Germinal center (tissue), 1 donor: ENCODE results near the gene MTURN.

Source experiments
- DNase-seq: peaks from one replicate; pipeline ENCODE4 v3.0.0; 2012; ENCODE audit warnings: mixed read lengths, low spot score

Gene MTURN

DNA sequence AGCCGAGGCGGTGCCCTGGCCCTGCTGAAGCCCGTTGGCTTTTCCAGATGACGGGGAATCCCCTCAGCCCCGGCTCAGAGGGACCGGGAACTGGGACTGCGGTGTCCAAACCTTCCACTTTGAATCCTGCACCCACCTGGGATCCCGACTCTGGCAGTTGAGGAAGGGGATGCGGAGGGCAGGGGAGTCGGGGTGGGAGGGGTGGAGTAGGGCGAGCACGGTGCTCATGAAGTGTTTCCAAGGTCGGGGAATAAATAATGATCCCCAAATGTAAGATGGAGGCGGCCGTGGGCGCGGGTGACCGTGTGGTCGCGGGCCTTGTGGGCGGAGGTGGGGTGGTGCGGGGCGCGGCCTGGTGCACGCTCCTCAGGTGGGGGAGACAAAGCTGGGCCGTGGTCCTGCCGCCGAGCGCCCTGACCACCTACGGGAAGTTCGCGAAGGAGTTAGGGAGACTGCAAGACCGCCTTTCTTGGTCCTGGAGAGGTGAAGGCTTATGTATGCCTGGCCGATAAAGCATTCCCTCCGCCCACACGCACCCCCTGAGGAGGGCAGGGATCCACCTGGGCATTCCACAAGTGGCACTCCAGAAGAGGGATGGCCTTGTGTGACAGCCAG, 1.4 kb downstream of the MTURN start:
- no peak for DNase-seq

DNA sequence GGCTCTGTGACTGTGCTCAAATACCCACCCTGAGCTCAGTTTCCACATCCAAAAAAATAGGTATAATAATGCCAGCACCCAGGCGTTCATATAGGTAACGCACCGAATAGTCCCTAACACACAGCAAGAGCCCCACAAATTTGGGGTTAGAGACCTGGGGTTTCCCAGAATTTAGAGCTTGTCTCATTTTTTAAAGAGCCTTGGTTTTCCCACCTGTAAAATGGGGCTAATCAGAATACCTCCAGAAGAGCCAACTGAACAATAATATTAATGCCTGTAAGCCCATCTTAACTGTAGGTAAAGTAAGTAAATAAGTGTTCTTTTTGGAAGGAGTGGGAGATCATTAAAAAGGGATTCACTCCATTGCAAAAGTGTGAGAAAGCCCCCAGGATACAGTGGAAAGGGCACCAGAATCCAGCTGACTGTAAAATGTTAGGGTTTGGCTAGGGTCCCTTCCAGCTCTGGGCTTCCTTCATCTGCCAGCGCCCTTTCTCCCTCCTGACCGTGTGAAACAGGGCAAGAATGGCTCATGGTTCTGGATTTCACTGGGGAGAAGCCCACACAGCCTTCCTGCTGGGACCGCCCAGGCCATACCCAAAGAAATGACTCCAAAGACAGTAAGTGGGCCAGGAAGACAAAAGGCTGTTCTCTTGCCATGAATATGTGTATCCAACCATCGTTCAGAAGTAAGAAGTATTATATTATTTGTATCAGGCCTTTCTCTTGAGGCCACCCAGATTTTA, 2.1 kb downstream of the MTURN start:
- no peak for DNase-seq

DNA sequence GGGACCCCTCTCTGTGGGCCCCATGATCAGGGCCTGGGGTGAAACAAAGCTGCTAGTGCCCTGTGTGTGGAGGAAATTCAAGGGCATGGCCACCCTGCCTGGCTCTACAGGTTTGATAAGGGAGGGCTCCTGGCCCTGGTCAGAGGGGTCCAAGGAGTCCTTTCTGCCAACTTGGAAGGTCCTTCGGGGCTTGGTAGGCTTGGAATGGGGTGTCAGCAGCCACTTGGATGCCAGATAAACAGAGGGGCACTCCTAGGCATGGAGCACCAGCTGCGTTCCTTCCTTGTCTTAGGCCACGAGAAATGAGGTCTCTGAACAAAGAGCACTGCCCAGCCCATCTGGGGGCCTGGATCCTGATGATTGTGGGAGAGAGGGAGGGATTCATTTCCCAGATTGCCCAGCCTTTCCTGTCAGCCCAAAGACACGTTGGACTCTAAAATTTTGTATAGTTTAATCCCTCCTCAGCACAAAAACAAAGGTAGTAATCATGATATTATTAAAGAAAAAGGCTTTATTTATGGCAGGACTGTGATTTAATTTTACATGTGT, 5.1 kb downstream of the MTURN start:
- no peak for DNase-seq

DNA sequence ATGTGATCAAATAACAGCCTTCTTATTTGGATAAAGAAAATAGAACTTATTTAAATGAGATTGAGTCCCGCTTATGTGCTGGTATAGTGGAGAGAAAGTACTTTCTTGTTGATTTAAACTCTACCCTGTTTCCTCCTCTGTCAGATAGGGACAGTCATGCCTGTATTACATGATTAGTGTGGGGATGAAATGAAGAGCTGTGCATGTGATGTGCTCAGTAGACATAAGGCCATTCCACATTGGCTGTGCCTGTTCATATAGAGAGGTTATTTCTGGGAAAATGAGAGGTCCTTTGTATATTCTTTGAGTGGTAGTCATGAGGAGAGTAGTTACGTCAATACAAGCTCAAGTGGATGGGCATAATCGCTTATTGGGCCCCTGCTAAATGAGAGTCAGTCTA, 5.7 kb downstream of the MTURN start:
- no peak for DNase-seq

DNA sequence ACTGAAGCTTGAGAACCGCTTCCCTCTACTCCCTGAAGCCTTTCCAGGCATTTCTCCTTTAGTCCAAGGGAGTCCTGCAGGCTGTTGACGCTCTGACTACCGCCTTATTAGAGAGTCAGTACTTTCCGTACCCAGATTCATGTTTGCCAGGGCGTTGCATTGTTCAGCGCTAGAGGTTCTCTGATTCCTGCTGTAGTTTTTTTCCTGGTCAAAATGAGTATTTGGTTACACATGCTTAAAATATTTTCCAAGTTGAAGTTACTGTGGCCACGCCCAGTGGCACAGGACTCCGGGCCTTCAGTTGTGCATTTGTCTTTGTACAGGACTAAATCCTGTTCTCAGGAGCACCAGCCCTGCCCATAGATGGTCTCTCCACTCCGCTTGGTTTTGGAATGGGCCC, 7.9 kb downstream of the MTURN start:
- DNase-seq: no peak

DNA sequence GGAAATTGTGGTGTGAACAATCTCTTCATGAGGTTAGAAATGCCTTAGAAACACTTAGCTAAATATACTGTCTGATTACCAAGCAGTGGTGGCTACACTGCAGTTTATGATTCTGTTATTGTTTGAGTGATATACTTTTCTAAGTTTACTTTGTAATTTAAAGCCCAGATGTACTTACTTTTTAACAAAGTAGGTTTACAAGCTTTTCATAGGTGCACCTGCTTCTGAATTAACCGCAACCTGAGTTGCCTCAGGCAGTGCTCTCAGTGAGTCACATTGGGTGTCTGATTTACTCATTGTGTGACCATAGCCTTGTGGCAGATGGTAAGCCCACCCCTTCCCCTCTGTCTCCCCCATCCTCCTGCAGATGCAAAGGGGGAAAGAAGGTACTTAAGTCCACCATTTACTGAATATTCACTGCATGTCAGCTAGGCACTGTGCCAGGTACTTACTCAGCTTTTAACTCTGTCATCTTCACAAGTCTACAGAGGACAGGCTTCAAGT, 9.0 kb downstream of the MTURN start:
- no peak for DNase-seq

DNA sequence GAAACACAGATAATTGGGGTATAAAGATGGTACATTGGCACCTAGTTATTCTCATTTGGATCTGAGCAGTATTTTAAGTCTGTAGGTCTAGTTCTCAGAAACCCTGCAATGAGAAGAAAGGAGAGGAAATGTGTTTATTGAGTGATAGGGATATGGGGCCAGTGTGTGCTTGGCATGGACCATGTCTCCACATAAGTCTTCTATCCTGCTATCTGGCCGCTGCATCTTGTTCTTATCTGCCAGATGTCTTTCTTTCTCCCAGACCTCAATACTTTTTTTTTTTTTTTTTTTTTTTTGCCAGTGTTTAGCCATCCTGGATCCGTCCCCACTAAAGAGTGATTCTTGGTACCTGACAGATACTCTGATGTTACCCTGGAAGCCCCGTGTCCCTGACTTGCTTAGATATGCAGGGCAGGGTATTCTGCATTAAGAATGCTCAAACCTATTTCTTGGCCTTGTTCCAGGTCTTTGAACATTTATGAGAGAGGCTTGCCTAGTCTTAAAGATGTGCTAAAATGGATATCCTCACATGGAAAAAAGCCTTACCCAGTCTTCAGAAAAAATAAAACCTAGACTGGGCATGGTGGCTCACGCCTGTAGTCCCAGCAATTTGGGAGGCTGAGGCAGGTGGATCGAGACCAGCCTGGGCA, 10.0 kb downstream of the MTURN start:
- DNase-seq: no peak

DNA sequence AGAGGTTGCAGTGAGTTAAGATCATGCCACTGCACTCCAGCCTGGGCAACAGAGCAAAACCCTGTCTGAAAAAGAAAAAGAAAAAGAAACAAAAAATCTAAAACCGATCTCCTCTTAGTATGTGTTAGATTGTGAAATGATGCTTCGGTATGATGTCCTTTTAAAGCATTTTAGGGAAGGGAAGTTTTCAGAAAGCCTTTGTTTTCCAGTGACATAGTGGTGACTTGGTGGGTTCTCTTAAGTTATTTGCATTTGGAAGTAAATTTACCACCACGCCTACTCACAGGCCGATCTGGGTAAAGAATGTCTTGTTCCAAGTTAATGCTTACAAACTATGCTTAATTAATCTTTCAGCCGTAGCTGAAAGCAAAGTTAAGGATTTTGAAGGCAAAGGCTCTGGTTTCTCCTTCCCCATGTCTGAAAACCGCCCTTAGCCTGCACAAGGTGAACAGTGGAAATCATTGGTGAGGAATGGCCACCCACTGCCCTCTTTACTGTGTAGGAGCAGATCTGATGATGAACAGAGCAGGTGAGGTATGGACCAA, 10.7 kb downstream of the MTURN start:
- no peak for DNase-seq

DNA sequence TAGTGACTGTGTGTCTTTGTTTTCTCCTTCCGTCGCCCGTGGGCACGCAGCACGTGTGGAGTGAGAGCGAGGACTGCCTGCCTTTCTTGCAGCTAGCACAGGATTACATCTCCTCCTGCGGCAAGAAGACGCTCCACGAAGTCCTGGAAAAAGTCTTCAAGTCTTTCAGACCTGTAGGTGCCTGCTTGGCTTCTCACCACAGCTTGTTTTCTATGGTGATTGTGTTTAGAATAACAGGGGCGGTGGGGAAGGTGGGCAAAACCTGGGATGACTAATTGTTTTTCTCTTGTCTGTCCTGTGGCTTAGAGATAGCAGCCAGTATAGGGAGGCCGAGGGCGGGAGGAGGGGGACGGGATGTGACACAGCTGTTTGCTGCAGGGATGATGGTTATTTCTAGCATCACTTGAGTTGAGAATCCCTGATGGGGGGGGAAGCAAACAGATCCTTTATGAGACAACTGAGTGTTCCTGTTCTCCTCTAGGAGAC, 11.4 kb downstream of the MTURN start:
- DNase-seq: no peak

DNA sequence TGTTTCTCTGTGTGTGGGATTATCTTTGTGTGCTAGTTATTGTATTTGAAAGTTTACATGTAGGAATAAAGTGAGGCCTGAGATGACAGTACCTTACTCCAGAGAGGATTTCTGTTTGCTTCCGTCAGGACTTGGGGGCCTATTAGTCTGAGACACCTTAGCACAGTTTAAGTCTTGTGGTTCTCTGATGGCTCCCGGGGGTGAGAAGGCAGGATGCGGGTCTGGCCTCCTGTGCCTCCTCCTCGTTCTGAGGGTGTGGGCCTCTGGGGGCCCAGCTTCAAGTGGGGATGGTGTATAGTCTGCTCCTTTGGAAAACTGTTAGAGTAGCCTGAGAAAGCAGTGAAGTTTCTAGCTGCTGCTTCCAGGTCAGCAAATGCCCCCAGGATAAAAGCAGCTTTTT, 12.4 kb downstream of the MTURN start:
- no peak for DNase-seq

DNA sequence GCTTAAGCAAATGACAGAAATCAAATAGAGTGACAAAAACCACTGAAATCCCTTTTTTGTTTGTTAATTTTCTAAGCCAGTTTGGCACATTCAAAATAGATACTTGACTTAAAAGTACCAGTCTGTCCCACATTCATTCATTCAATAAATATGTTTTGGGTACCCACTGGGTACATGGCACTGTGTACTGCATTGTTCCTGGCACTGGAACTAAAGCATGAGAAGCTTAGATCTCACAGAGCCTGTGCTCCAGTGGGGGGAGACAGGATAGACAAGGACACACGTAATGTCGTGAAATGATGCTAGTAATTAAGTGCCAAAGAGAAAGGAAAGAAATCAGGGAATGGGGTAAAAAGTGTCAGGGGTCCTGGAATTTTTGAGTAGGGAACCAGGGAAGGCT, 13.0 kb downstream of the MTURN start:
- DNase-seq: no peak

DNA sequence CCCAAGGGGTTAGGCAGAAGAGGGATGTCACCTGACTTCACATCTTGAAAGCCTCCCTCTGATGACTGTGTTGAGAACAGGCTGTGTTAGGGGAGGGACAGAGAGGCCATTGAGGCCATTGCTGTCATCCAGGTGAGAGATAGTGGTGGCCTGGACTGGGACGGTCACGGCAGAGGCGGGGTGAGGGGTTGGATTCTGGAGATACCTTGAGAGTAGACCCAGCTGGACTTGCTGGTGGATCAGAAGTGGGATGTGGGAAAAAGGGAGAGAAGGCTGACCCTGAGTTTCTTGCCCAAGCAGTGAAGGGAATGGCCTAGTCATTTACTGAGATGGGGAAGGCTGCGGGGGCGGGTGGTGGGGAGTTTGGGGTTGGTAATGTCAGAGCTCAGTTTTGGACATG, 13.6 kb downstream of the MTURN start:
- DNase-seq: no peak

DNA sequence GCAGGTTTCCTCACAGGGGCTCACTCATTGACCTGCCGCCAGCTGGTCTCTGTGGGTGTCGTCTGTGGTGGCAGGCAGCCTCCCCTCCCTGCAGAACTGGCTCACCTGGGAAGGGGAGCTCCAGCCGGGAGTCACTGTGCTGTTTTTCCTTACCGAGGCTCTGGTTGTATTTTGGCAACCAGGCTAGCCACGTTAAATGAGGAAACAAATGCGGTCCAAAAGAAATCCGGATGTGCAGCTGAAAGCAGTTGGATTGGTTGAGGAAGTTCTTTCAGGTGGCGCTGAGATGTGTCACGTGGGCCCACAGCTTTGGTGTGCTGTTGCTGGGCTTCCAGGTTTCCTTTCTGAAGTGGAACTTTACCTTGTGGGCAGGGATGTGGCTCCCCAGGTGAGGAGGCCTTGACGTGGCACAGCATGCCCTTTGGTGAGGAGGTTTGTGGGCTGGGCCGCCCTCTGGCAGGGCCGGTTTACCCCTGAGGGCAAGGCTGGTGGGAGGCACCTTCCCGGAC, 14.2 kb downstream of the MTURN start:
- peak; percentile 66 for DNase-seq

DNA sequence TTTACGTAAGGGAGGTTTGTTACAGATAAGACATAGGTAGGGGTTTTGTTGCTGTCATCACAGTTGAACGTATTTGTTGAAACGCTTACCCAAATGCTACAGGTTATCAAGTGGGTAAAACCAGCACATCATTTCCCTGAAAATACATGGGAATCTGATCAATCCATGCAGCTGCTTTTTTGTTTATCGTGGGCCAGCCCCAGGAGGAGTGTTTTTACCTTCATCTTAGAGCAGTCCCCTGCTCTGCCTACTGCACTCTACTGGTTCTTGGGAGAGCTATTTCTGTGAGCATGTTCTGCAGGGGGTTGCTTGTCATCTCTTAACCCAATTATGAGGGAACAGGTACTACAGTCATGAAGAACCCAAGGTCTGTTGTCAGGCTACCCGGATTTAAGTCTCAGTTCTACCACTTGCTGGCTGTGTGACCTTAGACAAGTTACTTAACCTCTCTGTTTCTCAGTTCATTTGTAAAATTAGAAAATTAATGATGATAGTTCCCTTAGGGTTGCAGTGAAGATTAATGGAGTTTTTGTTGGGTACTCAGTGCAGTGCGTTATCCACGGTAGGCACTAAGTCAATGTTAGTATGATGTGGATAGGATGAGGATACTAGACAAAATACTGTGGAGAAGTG, 15.0 kb downstream of the MTURN start:
- DNase-seq: no peak

DNA sequence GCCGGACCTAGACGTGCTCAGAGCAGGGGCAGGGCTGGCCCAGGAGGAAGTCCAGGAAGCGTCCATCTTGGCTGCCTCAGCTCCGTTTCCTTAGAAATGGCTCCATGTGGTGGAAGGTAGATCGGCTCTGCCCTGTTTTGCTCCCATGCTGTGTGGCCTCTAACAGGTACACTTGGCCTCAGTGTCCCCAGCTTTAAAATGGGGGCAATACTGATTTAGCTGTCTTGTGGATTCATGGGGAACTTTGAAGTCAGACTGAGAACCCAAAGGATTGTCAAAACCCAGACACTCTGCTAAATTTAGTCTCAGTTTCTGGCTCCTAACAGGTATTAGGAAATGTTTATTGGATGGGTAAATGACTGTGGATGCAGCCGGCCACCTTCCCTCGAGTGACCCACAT, 15.9 kb downstream of the MTURN start:
- no peak for DNase-seq

DNA sequence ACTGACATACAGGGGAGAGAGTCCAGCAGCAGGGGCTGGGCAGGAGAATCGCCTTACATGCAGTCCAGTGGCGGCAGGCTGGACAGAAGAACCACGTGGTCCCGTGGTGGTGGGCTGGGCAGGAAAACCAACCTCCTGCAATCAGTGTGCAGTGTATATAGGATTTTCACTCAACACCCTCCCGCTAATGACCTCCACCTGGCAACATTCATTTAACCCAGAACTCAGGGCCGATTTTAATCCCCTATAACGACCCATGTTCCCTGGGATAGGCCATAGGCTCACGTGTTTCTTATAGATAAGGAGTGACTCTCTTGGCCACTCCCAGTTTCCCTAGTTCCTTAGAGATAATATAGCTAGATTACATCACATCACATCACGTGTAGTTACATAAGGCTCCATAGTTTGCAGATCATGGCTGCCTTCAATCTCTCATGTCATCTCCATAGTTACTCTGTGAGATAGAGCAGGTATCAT, 19.4 kb downstream of the MTURN start:
- DNase-seq: no peak

DNA sequence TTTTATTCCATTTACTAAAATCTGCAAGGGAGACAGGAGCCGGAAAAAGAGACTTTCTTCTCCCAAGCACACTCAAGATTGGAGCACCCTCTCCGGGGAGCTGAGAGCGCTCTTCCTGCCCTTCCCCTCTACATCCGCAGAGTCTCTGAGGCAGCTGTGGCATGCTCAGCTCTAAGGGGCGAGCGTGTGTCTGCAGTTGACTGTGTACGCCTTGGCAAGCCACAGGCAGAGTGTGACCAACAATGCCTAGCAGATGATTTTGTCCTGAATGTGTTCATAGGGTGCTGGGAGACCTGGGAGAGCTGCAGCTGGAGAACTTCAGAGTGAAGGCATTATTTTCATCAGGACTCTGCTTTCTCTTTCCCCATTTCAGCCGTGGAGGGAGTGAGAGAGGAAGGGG, 20.7 kb downstream of the MTURN start:
- no peak for DNase-seq

DNA sequence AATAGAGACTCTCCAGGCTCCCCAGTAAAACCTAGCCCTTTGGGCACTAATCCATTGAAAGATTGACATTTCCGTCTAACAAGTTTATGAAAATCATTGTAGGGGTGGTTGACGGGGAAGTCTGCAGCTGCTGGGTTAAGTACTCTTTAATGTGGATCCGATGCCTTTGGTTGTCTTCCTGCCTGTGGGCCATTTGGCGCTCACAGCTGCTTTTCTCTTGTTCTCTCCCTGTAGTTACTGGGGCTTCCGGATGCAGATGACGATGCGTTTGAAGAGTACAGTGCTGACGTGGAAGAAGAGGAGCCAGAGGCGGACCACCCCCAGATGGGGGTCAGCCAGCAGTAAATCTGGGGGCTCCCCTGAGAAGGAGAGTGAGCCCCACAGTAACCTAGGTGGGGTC, 22.4 kb downstream of the MTURN start:
- DNase-seq: no peak

DNA sequence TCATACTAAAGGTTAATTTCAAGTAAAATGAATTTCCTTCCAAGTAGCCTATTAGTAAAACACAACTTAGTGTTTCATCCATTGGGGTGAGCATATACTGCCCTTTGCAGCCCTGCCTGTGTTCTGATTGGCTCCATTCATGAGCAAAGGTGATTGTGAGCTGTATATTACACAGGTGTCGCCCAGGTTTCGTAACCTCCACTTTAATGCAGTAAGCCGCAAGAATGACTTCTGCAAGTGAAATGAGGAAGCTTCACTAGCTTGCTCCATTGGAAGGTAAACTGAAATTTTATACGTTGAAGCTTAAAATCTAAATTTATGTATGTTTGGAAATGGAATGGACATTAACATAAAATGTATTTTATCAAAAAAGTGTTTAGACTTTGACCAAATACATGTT, 24.4 kb downstream of the MTURN start:
- peak; percentile 26 for DNase-seq

DNA sequence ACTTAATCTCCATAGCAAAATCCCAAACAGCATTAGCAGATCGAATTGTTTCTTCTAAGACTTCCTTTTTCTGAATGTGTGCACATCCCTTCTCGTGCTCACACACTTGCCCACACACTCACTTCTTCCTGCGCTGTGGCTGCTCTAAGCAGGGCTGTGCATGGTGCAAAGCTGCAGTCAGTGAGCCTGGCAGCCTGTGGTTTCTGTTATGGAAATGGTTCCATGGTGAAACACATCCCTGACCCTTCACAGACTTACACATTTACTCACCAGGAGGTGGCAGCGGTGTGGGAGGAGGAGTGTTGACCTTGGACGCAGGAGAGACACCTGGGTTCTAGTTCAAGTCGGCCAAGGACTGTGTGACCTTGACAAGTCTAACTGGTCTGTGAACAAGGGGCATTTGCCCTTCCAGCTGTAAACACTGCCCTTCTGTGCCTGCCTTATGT, 24.9 kb downstream of the MTURN start:
- DNase-seq: no peak

DNA sequence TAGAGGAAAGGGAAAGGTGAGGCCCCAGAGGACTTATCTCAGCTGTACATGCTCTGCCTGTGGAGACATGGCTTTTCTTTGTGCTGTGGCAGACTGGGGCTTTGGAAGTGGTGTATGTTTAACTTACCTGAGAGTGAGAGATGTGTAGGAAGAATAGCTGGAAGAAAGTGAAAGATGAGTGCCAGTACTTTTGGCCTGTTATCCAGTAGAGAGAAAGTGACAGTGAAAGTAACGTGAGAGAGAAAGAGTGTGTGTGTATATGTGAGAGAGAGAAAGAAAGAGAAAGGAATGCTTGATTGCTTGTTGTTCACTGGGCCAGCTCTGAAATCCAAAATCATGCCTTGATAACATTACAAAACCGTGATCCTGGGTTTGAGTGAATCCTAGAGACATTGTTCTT, 25.5 kb downstream of the MTURN start:
- no peak for DNase-seq

DNA sequence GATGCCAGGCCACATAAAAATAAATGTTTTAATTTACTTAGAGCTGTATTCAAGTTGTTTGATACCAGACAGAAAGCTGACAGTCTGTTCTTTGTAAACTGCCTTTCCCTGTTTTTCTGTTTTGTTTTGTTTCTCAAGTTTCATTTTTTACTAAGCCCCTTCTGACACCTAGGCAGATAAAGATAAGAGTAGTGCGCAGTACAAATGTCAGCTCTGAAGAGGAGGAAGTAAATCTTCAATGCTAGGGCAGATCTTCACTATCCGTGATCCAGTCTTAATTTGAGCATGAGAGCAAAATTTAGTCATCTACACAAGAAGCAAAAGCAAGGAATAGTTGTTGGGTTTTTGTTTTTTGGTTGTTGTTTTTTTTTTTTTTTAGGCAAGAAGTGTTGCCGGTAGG, 27.3 kb downstream of the MTURN start:
- no peak for DNase-seq
